Endometrial microvascular endothelial cells (primary cell): ENCODE measurements around the gene SPCS2. TPM values are rescaled to one million over a fixed set of nuclear protein-coding genes. Genes with fewer than 3 reads are reported as not detected.

ENCODE experiments used
- in situ Hi-C: cut with HindIII; loops from 2 replicates; pipeline ENCODE4 v1.10.0; 2017; ENCODE audit warnings: low sequenced_read_pairs, low pct_unique_long_range_greater_than_20kb; ENCODE audit errors: inconsistent ontology term
- total RNA-seq: library from RNA; depleted of rRNA; stranded (reverse); fragments of >200 nt; gene quantifications from one replicate; pipeline ENCODE4 v1.2.3, GENCODE V29; 2015; ENCODE audit errors: inconsistent ontology term

SPCS2 gene
- total RNA-seq, result 33.7 TPM

GRCh38 chr11:74948898-74949752 lies at the start of gene SPCS2, which contains the start of gene XRRA1:
SPCS2 (plus strand) TSS chr11:74949266; CDS start chr11:74949286, 20 bp downstream.
XRRA1 (minus strand) TSS chr11:74949091; CDS start chr11:74940878, 8,213 bp downstream.
- in situ Hi-C loops, result no loop called here

DNA sequence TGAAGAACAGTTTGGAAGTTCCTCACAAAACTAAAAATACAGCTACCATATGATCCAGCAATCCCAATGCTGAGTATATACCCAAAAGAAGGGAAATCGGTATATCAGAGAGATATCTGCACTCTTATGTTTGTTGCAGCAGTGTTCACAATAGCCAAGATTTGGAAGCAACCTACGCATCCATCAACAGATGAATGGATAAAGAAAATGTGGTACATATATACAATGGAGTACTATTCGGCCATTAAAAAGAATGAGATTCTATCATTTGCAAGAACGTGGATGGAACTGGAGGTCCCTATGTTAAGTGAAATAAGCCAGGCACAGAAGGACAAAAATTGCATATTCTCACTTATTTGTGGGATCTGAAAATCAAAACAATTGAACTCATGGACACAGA lies 46.7 kb upstream of the SPCS2 start:
- in situ Hi-C loops, result no loop called here

DNA sequence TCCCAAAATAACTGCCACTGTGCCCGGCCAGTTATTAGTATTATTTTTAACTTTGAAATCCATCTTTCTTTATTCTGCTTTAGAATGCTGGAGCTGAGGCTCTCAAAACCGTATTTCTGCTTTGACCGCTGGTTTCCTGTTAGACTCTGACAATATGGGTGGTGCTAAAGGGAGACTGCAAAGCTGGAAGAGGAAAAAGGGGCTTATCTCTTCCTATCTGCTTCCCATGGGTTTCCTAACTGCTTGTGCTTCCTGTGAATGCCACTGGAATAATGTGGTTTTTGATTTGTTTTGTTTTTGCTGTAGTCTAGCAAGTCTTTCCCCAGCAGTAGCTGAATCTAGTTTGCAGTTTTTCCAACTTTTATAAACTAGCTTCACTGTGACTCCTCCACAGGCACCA lies 43.7 kb upstream of the SPCS2 start:
- in situ Hi-C loops, result no loop called here

DNA sequence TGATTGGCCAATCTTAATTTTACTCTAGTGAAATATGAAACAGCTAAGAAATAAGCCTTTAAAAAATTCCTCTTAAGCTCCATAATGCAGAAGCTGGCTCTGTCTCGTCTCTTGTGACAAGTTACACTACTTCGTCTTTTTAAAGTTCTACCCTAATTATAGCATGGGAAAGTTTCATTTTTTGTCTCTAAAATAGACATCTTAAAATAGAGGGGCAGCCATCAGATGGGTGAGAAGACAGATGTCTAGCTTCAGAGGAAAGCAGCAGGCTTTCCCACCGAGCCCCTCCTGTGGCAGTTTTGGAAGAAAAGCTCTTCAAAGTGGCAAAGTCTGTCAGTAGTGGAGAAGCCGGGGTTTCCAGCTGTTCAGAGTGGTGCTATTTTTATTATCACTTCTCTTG lies 39.7 kb upstream of the SPCS2 start:
- in situ Hi-C loops, result no loop called here

DNA sequence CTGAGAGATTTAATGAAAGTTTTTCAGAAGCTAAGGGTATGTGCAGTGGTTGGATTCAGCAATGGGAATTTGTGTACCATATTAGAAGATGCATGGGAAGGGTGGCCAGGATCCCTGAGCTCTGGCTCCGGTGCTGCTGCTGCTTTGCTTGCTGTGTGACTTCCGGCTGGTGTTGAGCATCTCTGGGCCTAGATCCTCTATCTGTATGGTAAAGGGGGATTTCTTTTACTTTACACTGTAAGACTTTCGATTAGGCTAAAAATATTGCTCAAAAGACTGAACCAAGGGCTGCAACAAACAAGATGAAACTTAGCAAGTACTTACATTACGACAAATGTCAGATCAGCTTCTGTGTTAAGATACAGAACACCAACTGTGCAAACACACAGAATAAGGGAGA lies 39.3 kb upstream of the SPCS2 start:
- in situ Hi-C loops, result no loop called here

DNA sequence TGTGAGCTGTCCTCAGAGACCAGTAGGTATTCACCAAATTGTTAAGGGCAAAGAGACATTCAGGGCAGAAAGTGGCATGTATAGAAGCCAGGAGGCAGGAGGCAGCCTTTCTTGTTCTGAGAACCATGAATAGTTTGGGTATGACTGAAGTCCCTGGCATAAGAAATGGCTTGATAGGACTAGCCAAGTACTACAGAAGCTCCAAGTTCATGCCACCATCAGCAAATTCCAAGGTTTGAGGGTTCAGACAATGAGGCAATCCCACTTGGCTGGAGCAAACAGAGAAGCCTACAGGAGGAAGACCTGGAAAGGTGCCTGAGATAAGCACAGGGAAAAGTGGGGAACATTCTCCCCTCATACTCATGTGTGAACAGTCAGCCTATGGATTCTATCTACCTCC lies 25.9 kb upstream of the SPCS2 start:
- in situ Hi-C loops, result no loop called here

- in situ Hi-C loops, result no loop called here
These were observed 23.8 kb upstream of the SPCS2 start for GRCh38 chr11:74925281-74925680.

GRCh38 chr11:74926304-74927030 lies 22.6 kb upstream of the SPCS2 start:
- in situ Hi-C loops, result no loop called here

DNA sequence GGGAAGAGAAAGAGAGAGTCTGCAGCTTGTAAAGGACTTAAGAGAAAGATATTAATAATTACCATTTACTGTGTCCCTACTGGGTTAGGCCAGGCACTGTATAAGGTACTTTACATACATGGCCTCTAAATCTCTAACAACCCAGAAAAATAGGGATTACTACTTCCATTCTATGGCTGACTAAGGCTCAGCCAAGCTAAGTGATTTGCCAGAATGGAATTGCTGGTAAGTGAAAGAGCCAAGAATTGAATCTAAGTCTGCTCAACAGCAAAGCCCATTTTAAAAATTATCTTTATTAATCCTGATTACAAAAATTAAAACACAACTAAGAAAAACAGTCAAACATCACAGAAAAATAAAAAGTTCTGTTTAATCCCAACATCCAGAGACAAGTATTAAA lies 21.6 kb upstream of the SPCS2 start:
- in situ Hi-C loops, result no loop called here

DNA sequence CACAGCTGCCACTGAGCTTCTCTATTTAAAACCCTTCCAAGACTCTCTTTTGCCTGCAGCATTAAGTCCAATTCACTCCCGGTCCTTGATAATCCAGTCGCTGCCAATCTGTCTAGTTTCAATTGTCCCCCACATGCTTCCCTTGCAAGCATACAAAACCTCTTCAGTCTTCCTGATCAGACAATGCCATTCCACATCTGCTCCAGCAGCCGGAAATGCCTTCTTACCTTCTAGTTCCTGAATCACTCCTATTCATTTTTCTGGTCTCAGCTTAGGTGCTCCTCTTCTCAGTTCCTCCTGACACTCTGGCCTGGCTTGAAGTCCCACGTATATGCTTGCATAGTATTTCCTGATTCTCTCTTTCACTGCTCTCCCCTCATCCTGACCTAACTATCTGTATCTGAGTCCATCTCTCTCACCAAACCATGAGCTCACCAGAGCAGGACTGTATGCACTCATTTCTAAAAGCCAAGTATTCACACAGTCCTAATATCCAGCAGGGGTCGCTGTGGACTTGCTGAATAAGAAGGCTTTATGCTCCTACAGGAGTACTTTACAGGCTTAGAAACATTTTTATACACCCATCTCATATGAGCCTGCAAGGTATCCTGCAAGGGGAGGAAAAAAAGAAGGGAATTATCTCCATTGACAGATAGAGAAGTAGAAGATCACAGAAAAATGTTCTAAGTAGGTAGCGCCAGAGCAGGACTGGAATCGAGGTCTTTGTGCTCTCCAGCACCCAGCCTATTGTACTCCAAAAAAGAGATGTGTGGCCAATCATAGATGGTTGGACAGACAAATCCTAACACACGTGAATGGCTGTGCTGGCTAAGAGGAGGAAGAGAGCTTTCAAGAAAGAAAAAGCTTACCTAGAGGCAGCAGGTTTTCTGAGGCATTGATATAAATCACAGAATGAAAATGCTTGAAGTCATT lies 19.4 kb upstream of the SPCS2 start:
- in situ Hi-C loops, result no loop called here

DNA sequence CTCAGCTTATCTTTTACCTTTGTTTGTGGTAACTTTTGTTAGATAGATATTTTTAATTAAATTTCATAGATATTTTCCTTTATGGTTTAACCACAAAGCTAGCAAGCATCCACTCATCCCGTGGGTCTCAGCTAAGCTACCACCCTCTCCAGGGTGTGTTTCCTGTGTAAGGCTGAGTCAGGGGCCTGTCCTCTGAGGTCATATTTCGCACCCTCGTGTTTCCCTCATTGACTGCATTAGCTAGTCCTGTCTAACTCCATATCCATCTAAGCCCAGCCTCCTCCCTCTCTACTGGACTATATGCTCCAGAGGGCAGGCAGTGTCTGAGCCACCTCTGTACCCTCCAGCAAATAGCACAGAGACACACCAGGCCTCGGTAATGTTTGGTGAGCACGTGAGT lies 16.9 kb upstream of the SPCS2 start:
- in situ Hi-C loops, result no loop called here

GRCh38 chr11:74932797-74933196 lies 16.3 kb upstream of the SPCS2 start:
- in situ Hi-C loops, result no loop called here

GRCh38 chr11:74933765-74934164 lies 15.3 kb upstream of the SPCS2 start:
- in situ Hi-C loops, result no loop called here

DNA sequence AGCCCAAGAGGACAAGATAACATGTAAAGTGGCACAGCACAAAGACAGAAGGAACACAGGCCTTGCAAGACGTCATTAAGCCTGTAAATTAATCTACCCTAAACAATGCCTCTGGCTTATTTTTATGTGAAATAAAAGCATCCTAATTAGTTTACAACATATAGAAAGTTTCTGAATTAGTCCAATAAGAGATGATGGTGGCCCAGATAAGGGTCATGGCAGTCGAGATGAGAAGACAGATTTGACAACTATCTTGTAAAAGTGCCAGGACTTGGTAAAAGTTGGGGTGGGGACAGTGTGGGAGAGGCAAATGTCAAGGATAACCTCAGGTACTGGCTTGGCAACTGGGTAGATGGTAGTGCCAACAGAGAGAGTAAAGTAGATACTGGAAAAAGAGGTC lies 13.8 kb upstream of the SPCS2 start:
- in situ Hi-C loops, result no loop called here

GRCh38 chr11:74936087-74936486 lies 13.0 kb upstream of the SPCS2 start:
- in situ Hi-C loops, result no loop called here

GRCh38 chr11:74936976-74937375 lies 12.1 kb upstream of the SPCS2 start:
- in situ Hi-C loops, result no loop called here

DNA sequence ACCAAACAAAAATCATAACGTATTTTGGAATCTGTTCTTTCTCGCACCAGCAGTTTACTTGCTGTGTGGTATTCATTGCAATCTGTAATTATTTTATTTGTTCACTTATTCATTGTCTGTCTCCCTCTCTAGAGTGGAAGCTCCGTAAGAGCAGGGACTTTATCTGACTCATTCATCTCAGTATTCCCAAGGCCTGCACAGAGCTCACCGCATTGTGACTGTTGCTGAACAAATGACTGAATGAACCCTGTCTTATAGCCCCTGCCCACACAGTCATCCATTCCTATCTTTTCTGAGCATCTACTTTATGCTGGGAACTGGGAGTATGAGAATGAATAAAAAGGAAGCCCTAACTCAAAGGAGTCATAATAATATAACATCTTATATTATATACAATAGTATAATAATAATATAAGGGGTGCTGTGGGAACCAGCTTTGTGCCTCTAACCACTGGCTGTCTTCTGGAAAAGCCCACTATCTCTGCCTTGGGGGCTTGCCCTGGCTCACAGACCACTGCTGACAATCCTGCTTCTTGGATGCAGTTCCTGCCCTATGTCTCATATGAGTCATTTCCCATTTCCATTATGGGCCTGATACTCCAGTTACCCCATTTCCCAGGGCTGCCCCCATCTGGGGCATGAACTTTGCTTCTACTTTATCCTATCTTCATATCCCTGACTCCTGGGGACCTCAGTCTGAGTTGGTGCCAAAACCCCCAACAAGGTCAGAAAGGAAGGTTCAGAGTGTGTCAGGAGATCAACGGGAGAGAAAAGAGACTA lies 11.2 kb upstream of the SPCS2 start:
- in situ Hi-C loops, result no loop called here

DNA sequence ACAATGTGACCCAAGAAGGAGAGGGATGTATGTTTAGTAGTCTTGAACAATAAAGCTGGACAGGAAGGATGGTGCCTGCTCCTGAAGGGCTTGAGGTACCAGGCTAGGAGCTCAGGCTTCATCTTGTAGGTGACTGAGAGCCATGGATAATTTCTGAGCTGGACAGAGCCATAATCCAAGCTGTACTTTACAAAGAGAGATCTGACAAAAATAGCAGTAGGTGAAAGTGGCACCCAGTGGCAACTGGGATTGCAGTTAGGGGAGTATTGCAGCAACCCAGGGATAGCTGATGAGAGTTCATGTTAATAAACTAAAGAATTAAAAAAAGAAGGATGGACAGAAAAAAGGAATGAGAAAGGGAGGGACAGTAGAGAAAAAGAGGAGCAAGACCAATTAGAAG lies 7.6 kb upstream of the SPCS2 start:
- in situ Hi-C loops, result no loop called here
